Neuron (in vitro differentiated cells): Measurements from ENCODE around the gene TMEM255B.

Experiments used
- H2AFZ ChIP-seq: one replicate; pipeline ENCODE4 v1.6.1; 2013; ENCODE audit warnings: low read depth, mild to moderate bottlenecking, inconsistent platforms, low read length, moderate library complexity
- H3K27me3 ChIP-seq: one replicate; pipeline ENCODE4 v1.6.1; 2013; ENCODE audit warnings: low read length; ENCODE audit not compliant: insufficient read depth
- H3K36me3 ChIP-seq: one replicate; pipeline ENCODE4 v1.6.1; 2013; ENCODE audit warnings: low read length; ENCODE audit not compliant: insufficient read depth
- H3K4me1 ChIP-seq: one replicate; pipeline ENCODE4 v1.6.1; 2013; ENCODE audit warnings: low read length; ENCODE audit not compliant: insufficient read depth
- H3K4me3 ChIP-seq: 2 replicates; pipeline ENCODE4 v1.5.1; 2013; ENCODE audit warnings: mild to moderate bottlenecking, low read length, moderate library complexity
- H3K9me3 ChIP-seq: one replicate; pipeline ENCODE4 v1.6.1; 2013; ENCODE audit warnings: low read length

Gene TMEM255B

DNA sequence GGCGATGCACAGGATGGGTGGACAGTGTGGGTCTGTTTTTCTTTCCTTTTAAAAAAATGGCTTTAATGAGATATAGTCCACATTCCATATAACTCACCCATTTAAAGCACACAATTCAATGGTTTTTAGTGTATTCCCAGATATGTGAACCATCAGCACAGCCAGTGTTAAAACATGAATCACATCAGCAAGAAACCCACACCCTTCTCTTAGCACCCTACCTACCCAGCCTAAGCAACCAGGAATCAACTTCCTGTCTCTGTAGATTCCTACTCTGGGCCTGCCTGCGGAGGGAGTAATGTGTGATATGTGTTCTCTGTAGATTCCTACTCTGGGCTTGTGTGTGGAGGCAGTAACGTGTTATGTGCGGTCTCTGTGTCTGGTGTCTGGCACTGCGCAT is 11.9 kb downstream of the TMEM255B start:
- no peaks in the 10 kb centered on the region for H3K4me1 ChIP-seq
- peaks cover 3% of the 10 kb centered on the region for H3K27me3 ChIP-seq
- H3K9me3 ChIP-seq: no peaks in the 10 kb centered on the region
- H3K4me3 ChIP-seq: no peak overlapping the region
- H3K36me3 ChIP-seq: no peaks in the 10 kb centered on the region
- H2AFZ ChIP-seq: no peak overlapping the region

DNA sequence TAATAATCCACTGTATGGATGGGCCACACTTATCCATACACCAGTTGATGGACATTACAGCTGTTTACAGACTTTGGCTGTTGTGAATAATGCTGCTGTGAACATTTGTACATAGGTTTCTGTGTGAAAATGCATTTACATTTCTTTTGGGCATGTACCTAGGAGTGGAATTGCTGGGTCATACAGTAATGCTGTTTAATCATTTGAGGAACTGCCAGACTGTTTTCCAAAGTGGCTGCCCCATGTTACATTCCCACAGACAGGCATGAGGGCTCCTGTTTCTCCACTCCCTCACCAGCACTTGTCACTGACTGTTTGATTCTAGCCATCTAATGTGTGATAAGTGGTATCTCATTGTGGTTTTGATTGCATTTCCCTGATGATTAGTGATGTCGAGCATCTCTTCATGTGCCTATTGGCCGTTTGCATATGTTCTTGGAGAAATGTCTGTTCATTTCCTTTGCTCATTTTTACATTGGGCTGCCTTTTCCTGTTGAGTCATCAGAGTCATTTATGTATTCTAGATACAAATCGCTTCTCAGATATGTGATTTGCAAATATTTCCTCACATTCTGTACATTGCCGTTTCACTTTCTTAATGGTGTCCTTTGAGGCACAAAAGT is 12.8 kb downstream of the TMEM255B start:
- no peaks in the 10 kb centered on the region for H3K4me1 ChIP-seq
- no peaks in the 10 kb centered on the region for H3K9me3 ChIP-seq
- H3K27me3 ChIP-seq: peaks cover 2% of the 10 kb centered on the region
- no peak overlapping the region for H2AFZ ChIP-seq
- H3K36me3 ChIP-seq: no peaks in the 10 kb centered on the region
- no peak overlapping the region for H3K4me3 ChIP-seq

DNA sequence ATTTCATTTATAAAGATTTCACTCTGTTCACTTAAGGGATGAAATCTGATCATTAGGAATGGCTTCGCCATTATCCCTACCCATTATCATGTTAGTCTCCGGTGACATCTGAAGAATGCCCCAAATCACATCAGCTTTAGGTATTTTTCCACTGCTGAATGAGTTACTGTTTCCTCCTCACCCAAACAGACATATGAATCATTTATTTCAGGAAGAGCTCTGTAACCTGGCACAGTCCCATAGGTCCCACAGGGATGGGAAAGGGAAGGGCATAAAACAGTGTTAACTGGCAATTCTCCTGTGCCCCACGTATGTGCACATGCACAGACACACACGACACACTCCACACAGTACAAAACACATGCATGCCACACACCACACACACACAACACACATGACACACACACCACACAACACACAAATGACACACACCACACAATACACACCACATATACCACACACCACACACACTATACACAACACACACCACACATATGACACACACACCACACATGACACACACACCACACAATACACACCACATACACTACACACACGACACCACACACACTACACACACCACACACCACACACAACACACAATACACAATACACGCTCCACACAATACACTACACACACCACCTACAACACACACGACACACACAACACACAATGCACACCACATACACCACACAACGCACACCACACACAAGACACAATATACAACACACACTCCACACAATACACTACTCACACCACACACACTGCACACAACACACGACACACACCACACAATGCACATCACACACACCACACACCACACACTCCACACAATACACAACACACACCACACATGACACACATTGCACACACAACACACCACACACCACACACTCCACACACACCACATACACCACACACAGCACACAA is 15.4 kb downstream of the TMEM255B start:
- H3K4me3 ChIP-seq: no peak overlapping the region
- H3K9me3 ChIP-seq: no peaks in the 10 kb centered on the region
- H3K36me3 ChIP-seq: no peaks in the 10 kb centered on the region
- H3K27me3 ChIP-seq: peaks cover 4% of the 10 kb centered on the region
- no peak overlapping the region for H2AFZ ChIP-seq
- H3K4me1 ChIP-seq: no peaks in the 10 kb centered on the region

DNA sequence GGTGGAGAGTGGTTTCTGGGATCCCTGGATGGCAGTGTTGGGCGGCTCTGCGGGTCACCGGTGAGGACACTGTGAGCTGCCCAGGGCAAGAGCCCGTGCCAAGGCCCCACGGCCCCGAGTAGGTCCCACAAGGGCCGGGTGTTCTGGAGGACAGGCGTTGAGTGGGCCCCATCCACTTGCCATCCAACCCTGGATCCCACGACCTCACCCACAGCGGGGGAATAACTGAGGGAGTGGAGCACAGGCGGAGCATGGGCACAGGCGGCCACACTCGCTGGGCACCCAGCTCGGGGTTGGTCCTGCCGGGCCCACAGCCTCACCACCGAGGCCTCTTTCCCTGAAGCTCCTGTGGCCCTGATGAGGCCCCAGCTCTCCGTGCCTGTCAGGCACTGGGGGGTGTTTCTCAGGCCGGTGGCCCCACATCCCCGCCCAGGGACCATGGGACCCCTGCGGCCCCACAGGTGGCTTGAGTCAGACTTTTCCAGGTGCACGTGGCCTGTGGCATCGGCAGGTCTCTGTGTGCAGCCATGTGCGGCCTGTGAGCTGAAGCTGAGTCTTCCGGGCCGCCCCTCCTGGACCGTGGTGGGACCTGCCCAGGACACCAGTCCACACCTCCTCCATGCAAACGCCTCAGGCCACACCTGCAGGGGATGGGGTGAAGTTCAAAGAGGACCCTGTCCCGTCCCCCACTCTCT is 16.6 kb downstream of the TMEM255B start:
- H3K36me3 ChIP-seq: no peaks in the 10 kb centered on the region
- H2AFZ ChIP-seq: no peak overlapping the region
- no peak overlapping the region for H3K4me3 ChIP-seq

DNA sequence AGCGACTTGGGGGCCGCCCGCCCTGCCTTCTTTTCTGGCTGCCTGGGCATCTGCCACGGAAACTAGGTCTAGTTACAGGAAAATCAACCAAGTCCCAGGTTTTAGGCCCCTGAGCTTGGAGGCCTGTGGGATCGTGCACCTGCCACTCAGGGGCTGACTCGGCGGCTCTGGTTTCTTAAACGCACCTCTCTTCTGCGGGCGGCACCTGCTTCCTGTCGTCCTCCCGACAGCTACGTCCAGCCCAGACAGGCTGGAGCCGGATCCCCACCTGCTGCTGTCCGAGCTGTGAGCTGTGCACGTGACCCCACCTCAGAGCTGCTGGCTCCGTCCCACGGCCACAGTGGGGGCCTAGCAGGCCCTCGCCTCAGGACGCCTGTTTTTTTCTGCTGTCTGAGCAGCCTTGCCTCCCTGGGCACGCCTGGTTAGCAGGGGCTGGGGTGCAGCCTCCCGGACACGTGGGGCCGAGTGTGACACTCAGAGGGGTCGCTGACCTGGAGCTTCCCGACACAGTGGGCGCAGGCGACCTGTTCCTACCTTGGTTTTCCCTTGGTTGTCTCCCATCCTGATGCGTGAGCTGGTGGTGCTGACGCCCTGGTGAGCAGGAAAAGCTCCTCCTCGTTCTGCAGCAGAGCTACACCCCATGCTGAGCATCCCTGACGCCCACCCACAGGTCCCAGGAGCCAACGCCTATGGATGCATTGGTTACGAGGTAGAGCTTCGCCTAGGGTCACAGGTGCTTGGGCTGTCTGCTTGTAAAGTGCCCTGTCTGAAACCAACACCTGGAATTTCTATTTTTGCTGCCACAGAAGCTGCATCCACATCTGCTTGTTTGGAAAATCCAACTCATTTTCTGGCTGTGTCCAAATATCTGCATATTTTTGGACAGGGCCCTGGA is 17.5 kb downstream of the TMEM255B start:
- Histone ChIP-seq H2AFZ (no peak overlapping the region), H3K4me3 (no peak overlapping the region), H3K27me3 (peaks cover 4% of the 10 kb centered on the region), H3K36me3 (no peaks in the 10 kb centered on the region), H3K9me3 (no peaks in the 10 kb centered on the region), H3K4me1 (no peaks in the 10 kb centered on the region)

More for the DNA sequence above, 16.6 kb downstream of the TMEM255B start:
- Histone ChIP-seq H3K4me1 (no peaks in the 10 kb centered on the region), H3K9me3 (no peaks in the 10 kb centered on the region), H3K27me3 (peaks cover 4% of the 10 kb centered on the region)

DNA sequence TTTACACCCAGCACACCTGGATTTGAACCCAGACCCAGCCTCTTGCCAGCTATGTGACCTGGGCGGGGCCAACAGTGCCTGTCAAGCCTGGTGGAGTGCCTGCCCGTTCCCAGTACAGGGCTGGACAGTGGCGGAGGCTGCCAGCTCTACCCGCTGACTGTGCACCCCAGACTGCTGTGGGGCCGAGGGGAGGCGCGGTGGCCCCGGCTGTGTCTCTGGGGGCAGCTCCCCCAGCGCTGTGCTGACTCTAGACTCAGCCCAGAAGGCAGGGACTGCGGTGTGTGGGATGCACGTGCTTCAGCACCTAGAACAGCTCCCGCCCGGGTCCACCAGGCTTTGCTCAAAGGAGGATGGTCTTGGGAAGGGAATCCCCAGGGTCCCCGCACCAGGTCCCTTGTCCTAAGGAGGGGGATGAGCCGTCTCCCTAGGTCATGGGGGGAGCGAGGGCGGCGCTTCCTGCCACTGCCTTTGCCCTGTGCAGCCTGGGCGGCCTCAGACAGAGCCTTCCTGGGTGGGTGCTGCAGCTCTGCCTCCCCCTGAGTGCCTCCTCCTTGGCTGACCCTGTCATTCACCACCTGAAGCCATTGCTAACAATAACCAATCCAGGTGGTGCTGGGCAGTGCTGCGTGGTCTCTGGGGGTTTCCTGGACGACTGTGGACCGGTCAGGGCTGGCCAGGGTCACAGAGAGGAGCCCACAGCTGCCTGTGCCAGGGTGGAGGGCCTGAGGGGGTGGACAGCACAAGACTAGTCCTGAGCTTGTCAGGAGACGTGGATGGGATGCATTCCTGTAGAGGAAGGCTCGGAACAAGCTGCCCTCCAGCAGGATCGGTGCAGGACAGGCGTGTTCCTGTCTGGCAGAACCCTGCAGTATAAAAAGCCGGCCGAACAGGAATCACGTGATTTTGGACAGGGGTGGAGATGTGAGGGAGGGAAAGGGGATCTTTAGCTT is 18.6 kb downstream of the TMEM255B start:
- H3K36me3 ChIP-seq: no peaks in the 10 kb centered on the region
- H3K9me3 ChIP-seq: no peaks in the 10 kb centered on the region
- no peak overlapping the region for H2AFZ ChIP-seq
- no peak overlapping the region for H3K4me3 ChIP-seq
- peaks cover 4% of the 10 kb centered on the region for H3K27me3 ChIP-seq
- no peaks in the 10 kb centered on the region for H3K4me1 ChIP-seq

DNA sequence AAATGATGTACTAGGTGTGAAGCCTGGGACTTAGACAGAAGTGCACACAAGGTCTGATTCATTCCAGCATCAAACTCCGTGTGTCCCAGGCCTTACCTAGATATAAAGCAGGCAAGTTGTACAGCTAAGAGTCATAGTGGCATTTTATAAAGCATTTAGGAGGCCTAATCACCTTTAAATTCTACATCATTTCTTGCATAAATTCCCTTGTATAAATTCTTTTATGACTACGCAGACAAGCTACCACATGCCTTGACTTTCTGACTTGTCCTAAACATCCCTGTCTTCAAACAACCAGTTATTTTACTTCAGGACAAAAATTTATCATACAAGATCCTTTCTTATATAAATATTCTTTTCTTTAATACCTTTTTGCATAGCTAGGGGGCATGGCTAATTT is 22.5 kb downstream of the TMEM255B start:
- Histone ChIP-seq H3K27me3 (peaks cover 16% of the 10 kb centered on the region), H3K4me1 (no peaks in the 10 kb centered on the region), H2AFZ (no peak overlapping the region), H3K36me3 (no peaks in the 10 kb centered on the region), H3K4me3 (no peak overlapping the region), H3K9me3 (peaks cover 4% of the 10 kb centered on the region)

DNA sequence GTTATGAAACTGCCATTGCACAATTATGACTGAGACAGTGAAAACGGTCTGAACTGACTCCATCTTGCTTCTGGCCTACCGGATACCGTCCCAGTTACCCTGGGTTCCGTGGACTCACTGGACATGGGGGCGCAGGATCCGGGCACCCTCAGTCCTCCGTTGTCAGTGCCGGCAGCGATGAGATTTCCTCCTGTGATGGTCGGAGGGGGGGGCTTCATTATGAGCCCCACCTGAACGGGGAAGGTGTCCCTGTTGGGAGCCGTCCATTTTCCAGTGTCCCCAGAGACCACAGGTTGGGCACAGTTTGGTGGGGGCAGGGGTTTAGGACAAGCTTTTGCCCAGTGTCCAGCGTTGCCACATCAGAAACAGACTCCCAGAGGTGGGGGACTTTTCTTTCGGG is 23.4 kb downstream of the TMEM255B start:
- no peak overlapping the region for H2AFZ ChIP-seq
- peaks cover 4% of the 10 kb centered on the region for H3K9me3 ChIP-seq
- peaks cover 16% of the 10 kb centered on the region for H3K27me3 ChIP-seq
- no peaks in the 10 kb centered on the region for H3K36me3 ChIP-seq
- H3K4me1 ChIP-seq: no peaks in the 10 kb centered on the region
- H3K4me3 ChIP-seq: no peak overlapping the region

DNA sequence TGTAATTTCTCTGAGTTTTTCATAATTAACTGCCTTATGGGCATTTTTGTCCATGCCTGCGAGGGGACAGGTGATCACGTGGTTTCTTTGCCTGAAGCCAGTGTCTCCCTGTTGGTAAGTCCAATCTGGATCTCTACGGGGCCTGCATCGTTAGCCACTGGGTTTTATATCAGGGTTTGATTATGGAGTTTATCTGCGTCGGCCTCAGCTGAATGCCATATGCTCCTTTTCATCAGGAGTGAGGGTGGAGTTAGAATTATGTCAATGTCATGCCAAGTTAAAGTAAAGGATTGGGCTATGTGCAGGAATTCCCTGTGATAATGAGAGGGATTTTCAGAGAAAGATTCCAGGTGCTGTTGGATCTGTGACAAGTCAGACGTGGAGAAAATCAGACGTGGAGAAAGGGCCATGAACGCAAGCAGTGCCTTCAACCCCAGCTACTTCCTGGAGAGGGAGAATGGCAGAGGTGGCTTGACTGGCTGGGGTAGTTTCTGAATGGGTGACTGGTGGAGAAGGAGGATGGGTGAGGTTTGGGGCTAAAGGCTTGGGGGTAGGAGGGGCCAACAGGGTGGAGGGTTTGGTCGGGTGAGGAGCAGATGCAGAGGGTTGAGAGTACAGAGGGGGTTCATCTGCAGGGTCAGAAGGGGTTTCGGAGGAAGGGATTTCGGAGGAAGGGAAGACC is 24.3 kb downstream of the TMEM255B start:
- Histone ChIP-seq H2AFZ (no peak overlapping the region), H3K9me3 (peaks cover 4% of the 10 kb centered on the region), H3K36me3 (no peaks in the 10 kb centered on the region), H3K4me3 (no peak overlapping the region), H3K4me1 (no peaks in the 10 kb centered on the region), H3K27me3 (peaks cover 11% of the 10 kb centered on the region)

DNA sequence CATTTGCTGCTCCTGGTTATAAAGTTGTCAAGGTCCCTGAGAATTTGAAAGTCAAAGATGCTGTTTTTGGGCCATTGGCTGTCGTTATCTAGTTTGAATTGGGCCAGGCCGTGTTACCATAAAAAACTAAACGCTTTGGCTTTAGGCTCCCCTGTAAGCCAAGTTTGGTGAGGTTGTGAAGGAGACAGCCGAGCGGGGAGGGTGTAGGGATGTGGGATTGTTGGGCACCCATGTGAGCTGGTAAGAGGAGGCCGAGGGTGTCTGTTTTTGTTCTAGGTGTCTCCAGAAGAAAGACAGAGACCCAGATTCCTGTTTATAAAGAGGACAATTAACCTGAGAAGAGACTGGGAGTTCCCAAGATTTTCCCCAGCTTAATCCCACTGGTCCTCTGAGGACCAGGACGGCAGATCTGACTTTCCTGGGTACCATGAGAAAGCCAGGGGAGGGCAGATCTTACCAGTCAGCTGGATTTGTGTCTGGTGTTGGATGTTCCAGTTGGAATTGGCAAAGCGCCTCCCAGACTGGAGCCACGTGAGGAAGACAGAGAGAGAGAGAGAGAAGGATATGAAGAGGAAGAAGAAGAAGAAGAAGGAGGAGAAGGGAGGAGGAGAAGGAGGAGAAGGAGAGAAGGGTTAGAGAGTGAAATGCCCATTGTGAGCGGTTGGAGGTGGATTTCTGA is 25.1 kb downstream of the TMEM255B start:
- peaks cover 4% of the 10 kb centered on the region for H3K9me3 ChIP-seq
- H3K4me1 ChIP-seq: no peaks in the 10 kb centered on the region
- no peaks in the 10 kb centered on the region for H3K36me3 ChIP-seq
- H3K4me3 ChIP-seq: no peak overlapping the region
- no peak overlapping the region for H2AFZ ChIP-seq
- H3K27me3 ChIP-seq: peaks cover 11% of the 10 kb centered on the region

DNA sequence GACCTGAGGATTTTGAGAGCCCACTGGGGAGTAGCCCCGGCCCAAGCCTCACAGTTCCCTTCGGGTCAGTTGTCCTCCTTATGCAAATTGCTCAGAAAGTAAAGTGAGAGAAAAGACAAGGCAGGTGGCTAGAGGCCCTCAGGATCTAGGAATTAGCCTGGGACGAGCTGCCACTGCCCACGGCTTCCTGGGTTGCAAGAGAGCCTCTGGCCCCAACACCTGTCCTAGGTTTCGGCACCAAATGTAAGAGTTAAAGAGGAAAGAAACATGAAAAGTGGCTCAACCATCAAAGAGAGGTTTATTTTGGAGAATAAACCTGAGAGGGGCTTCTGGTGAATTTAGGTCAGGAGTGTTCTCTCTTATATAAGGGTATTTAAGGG is 25.6 kb downstream of the TMEM255B start:
- Histone ChIP-seq H3K36me3 (no peaks in the 10 kb centered on the region), H2AFZ (no peak overlapping the region), H3K4me3 (no peak overlapping the region), H3K4me1 (no peaks in the 10 kb centered on the region), H3K9me3 (peaks cover 4% of the 10 kb centered on the region), H3K27me3 (peaks cover 11% of the 10 kb centered on the region)
